ENCODE data around the gene LIPI.
"Not testable (repeated sequence)": the region's sequence is repeated elsewhere in the genome, so short reads cannot be mapped to it uniquely, and the experiment has no call there.

Gene LIPI

DNA sequence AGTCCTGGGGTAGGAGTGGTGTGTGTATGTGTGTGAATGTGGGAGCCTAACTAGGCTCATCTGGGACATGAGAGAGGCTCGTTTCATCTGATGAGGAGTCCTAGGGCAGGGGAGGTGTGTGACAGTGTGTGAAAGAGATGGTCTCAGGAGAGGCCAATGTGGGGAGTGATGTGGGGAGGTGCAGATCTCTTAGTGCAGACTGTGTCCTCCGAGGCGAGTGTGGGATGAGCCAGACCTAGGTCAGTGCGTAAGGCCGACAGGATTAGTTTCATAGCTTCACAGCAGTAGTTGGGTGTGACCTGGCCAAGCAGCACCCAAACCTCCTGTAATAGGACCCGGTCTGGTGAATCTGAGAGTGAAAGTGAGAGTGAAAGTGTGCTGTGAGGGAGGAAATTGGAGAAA lies 94.7 kb downstream of the LIPI start:
- DNase-seq (ENCODE audit: low spot score): no peak

- DNase-seq (ENCODE audit: low spot score): no peak
Observed at GRCh38 chr21:14115646-14116045, 95.1 kb downstream of the LIPI start.

GRCh38 chr21:14114251-14114650 lies 96.5 kb downstream of the LIPI start:
- peak; percentile 15 for DNase-seq (ENCODE audit: low spot score)

GRCh38 chr21:14104564-14104963 lies 106.2 kb downstream of the LIPI start:
- not testable (repeated sequence) for DNase-seq (ENCODE audit: low spot score)

DNA sequence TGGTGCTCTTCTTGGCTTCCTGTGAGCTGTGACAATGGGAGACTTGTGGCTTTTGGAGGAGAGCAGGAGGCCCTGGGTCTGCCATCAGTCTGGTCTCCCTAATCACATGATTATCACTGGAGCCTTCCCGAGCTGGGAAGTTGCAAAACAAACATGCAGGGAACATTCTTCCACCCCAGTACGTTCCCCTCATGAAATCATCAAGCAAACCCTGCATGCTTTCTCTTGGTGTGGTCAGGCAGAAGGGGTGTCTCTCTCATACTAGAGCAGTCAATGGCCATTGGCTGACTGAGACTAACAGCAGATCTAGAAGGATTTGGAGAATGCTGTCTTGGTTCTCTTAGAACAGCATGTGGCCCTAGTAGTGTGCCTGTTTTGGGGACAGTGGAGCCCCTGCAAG lies 111.2 kb downstream of the LIPI start:
- DNase-seq (ENCODE audit: low spot score): no peak

GRCh38 chr21:14097881-14098499 lies 112.8 kb downstream of the LIPI start:
- DNase-seq (ENCODE audit: low spot score): no peak

GRCh38 chr21:14096577-14096976 lies 114.2 kb downstream of the LIPI start:
- no peak for DNase-seq (ENCODE audit: low spot score)

- no peak for DNase-seq (ENCODE audit: low spot score)
Observed at GRCh38 chr21:14096172-14096571, 114.6 kb downstream of the LIPI start.

- DNase-seq (ENCODE audit: low spot score): no peak
Observed at GRCh38 chr21:14095056-14095455, 115.7 kb downstream of the LIPI start.

- DNase-seq (ENCODE audit: low spot score): no peak
Observed at GRCh38 chr21:14092834-14093560, 117.8 kb downstream of the LIPI start.

GRCh38 chr21:14090184-14090583 lies 120.6 kb downstream of the LIPI start:
- not testable (repeated sequence) for DNase-seq (ENCODE audit: low spot score)

DNA sequence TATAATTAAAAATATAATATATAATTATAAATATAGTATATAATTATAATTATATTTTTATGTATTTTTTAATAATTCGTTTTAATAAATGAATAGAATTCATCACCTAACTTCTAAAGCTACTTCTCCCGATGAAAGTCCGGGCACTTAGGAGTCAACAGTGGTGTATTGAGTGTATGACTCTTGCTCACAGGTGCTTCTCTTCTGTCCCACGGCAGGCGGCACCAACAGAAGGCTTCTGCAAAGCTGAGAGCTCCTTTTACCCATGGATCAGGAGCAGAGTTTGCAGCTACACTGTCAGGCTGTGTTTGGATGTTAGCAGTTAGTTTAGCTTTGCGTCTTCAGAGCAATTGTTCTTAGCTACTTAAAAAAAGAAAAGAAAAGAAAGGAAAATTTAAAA lies 122.4 kb downstream of the LIPI start:
- no peak for DNase-seq (ENCODE audit: low spot score)

DNA sequence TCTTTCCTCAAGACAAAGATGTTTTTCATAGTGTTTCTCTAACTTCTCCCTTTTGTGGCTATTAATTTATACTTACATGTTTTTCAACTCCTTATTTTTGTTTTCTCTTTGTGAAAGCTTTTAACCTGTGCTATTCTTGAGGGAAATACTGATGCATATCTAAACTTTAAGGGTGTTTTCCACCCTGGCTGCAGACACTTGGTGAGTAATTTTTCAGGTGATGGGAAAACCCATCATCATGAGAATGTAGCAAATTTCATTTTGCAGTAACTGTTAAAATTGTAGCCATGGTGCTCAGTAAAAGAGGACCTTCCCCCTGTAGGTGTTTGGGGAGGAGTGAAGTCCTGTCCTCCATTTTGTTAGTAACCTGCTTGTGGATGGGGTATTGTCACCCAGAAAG lies 124.2 kb downstream of the LIPI start:
- DNase-seq (ENCODE audit: low spot score): no peak

GRCh38 chr21:14084701-14085100 lies 126.1 kb downstream of the LIPI start:
- no peak for DNase-seq (ENCODE audit: low spot score)

- DNase-seq (ENCODE audit: low spot score): no peak
Observed at GRCh38 chr21:14084068-14084501, 126.7 kb downstream of the LIPI start.

- DNase-seq (ENCODE audit: low spot score): no peak
Observed at GRCh38 chr21:14080764-14081096, 130.0 kb downstream of the LIPI start.

DNA sequence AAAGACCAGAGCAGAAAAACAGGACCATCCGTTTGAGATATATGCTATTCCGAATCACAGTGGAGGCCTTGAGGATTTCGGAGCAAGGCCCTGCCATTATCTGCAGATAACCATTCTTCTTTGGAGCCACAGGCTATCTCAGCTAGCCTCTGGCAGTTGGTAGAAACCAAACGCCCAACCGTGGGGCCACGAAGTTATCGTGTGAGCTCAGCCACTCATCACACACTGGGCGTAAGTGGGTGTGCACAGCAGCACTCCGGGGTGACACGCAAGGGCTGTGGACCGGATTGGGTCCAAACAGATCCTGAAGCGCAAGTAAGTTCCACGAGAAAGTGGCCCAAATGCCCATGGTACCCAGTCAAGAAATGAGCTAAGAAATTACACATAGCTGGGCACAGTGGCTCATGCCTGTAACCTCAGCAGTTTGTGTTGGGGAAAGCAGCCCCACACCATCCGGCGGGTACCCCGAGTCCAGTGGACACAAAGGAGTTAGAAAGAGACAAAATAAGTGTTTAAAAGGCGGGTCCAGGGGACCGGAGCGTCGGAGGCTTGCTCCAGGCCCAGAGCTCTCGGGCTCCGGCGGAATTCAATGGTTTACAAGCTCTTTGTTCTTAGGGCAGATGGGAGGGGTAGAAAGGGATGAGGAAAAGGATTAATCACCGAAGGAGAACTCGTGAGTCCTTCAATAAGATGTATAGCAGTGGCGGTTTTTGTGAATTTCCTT lies 130.6 kb downstream of the LIPI start:
- no peak for DNase-seq (ENCODE audit: low spot score)

GRCh38 chr21:14078746-14079375 lies 131.9 kb downstream of the LIPI start:
- DNase-seq (ENCODE audit: low spot score): no peak

- DNase-seq (ENCODE audit: low spot score): no peak
Observed at GRCh38 chr21:14076143-14076806, 134.5 kb downstream of the LIPI start.

GRCh38 chr21:14075346-14076142 lies 135.2 kb downstream of the LIPI start:
- no peak for DNase-seq (ENCODE audit: low spot score)

- no peak for DNase-seq (ENCODE audit: low spot score)
Observed at GRCh38 chr21:14074177-14074576, 136.6 kb downstream of the LIPI start.

Measured in LoVo (cell line).